Measurements from ENCODE around the gene COL1A2. TPM values are rescaled to one million over a fixed set of nuclear protein-coding genes. Genes with fewer than 3 reads are reported as not detected.

The COL1A2 gene
- total and polyA plus RNA-seq, 2 of the 8 experiments (the other 6 are each of a cell fraction or from before 2014, with no cell fraction given) = 45.2 to 87.2 TPM

DNA sequence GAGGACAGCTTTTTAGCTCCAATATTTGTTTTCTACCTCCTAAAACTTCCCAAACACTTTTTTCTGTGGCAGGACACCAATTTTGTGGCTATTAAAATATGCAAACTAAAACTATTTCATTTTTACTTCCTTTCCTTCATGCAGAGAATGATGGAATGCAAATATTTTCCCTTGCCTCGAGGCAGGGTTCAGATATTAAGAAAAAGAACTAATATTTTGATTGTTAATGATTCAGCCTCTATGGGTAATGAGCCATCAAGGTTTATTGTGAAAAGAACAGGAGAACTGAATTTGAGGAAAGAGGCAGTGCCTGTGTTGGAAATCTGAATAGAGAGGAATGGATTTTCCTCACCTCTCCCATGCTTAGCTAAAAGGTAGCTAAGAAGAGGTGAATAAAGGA, 71.8 kb downstream of the COL1A2 start (continued):
- TF ChIP-seq MAX (IDR thresholded peaks at IDR 0.05) = no peak
